ENCODE results near the gene MAPK8IP2. TPM values are rescaled to one million over a fixed set of nuclear protein-coding genes. Genes with fewer than 3 reads are reported as not detected.

The MAPK8IP2 gene
- total and polyA plus RNA-seq, 2 donors = 0.33 to 0.96 TPM

GRCh38 chr22:50626314-50626849 lies 25.8 kb downstream of the MAPK8IP2 start:
- 96% methylated on average over 12 of the region's 12 CpGs for WGBS
- H3K9me3 ChIP-seq (ENCODE audit: control insufficient read depth in 2 of 2, insufficient read depth in 1 of 2, low read length in 1 of 2) = no peaks in the 10 kb centered on the region
- H3K4me1 ChIP-seq (ENCODE audit: control insufficient read depth in 2 of 2, insufficient read depth in 2 of 2, low read length in 2 of 2) = peaks cover 17 to 38% of the 10 kb centered on the region in 2 donors
- H3K27me3 ChIP-seq (ENCODE audit: control insufficient read depth in 2 of 2, insufficient read depth in 1 of 2, low read length in 1 of 2) = no peaks in the 10 kb centered on the region
- H3K27ac ChIP-seq (ENCODE audit: low read depth in 1 of 2, low read length in 1 of 2) = no peak overlapping the region
- DNase-seq (ENCODE audit: low read depth in 6 of 9, low spot score in 9 of 9) = no peak
- no peak overlapping the region for H3K4me3 ChIP-seq (ENCODE audit: low read length in 2 of 2)
- H3K36me3 ChIP-seq (ENCODE audit: control insufficient read depth in 2 of 2, insufficient read depth in 2 of 2, low read length in 1 of 2) = peaks cover 0 to 19% of the 10 kb centered on the region in 2 donors

- WGBS = 94% methylated on average over 42 of the region's 42 CpGs
- peak overlapping the region; percentile 56 to 87 for H3K4me3 ChIP-seq (ENCODE audit: low read length in 2 of 2)
- DNase-seq (ENCODE audit: low read depth in 6 of 9, low spot score in 9 of 9) = no peak
- H3K4me1 ChIP-seq (ENCODE audit: control insufficient read depth in 2 of 2, insufficient read depth in 2 of 2, low read length in 2 of 2) = peaks cover 11 to 31% of the 10 kb centered on the region in 2 donors
- H3K27me3 ChIP-seq (ENCODE audit: control insufficient read depth in 2 of 2, insufficient read depth in 1 of 2, low read length in 1 of 2) = no peaks in the 10 kb centered on the region
- H3K36me3 ChIP-seq (ENCODE audit: control insufficient read depth in 2 of 2, insufficient read depth in 2 of 2, low read length in 1 of 2) = peaks cover 0 to 19% of the 10 kb centered on the region in 2 donors
- H3K9me3 ChIP-seq (ENCODE audit: control insufficient read depth in 2 of 2, insufficient read depth in 1 of 2, low read length in 1 of 2) = no peaks in the 10 kb centered on the region
- peak overlapping the region; percentile 53 to 78 for H3K27ac ChIP-seq (ENCODE audit: low read depth in 1 of 2, low read length in 1 of 2)
Observed at GRCh38 chr22:50626850-50627641, 26.5 kb downstream of the MAPK8IP2 start.

GRCh38 chr22:50627642-50628542 lies 27.3 kb downstream of the MAPK8IP2 start, which contains the start of gene ARSA:
TSS of gene ARSA (minus strand) at chr22:50628152. CDS start at chr22:50627779, 373 bp downstream.
- peaks cover 6 to 23% of the 10 kb centered on the region in 2 donors for H3K4me1 ChIP-seq (ENCODE audit: control insufficient read depth in 2 of 2, insufficient read depth in 2 of 2, low read length in 2 of 2)
- peak within 1 kb of the TSS; percentile 78 to 86 for H3K27ac ChIP-seq (ENCODE audit: low read depth in 1 of 2, low read length in 1 of 2)
- no peaks in the 10 kb centered on the region for H3K27me3 ChIP-seq (ENCODE audit: control insufficient read depth in 2 of 2, insufficient read depth in 1 of 2, low read length in 1 of 2)
- H3K36me3 ChIP-seq (ENCODE audit: control insufficient read depth in 2 of 2, insufficient read depth in 2 of 2, low read length in 1 of 2) = peaks cover 0 to 19% of the 10 kb centered on the region in 2 donors
- H3K4me3 ChIP-seq (ENCODE audit: low read length in 2 of 2) = peak within 1 kb of the TSS; percentile 56 to 87
- 17% methylated on average over 84 of the region's 88 CpGs for WGBS
- no peaks in the 10 kb centered on the region for H3K9me3 ChIP-seq (ENCODE audit: control insufficient read depth in 2 of 2, insufficient read depth in 1 of 2, low read length in 1 of 2)
- peak; percentile 37 to 84 (median 62) for DNase-seq (ENCODE audit: low read depth in 6 of 9, low spot score in 9 of 9)

GRCh38 chr22:50628543-50629134 lies 28.0 kb downstream of the MAPK8IP2 start:
- Histone ChIP-seq H3K9me3 (ENCODE audit: control insufficient read depth in 2 of 2, insufficient read depth in 1 of 2, low read length in 1 of 2) (no peaks in the 10 kb centered on the region), H3K4me1 (ENCODE audit: control insufficient read depth in 2 of 2, insufficient read depth in 2 of 2, low read length in 2 of 2) (peaks cover 6 to 17% of the 10 kb centered on the region in 2 donors), H3K36me3 (ENCODE audit: control insufficient read depth in 2 of 2, insufficient read depth in 2 of 2, low read length in 1 of 2) (peaks cover 0 to 19% of the 10 kb centered on the region in 2 donors), H3K27ac (ENCODE audit: low read depth in 1 of 2, low read length in 1 of 2) (peak overlapping the region; percentile 59 to 86), H3K27me3 (ENCODE audit: control insufficient read depth in 2 of 2, insufficient read depth in 1 of 2, low read length in 1 of 2) (no peaks in the 10 kb centered on the region), H3K4me3 (ENCODE audit: low read length in 2 of 2) (peak overlapping the region; percentile 56 to 87)
- WGBS = 39% methylated on average over 16 of the region's 16 CpGs
- DNase-seq (ENCODE audit: low read depth in 6 of 9, low spot score in 9 of 9) = no peak

- no peaks in the 10 kb centered on the region for H3K27me3 ChIP-seq (ENCODE audit: control insufficient read depth in 2 of 2, insufficient read depth in 1 of 2, low read length in 1 of 2)
- H3K9me3 ChIP-seq (ENCODE audit: control insufficient read depth in 2 of 2, insufficient read depth in 1 of 2, low read length in 1 of 2) = no peaks in the 10 kb centered on the region
- H3K4me1 ChIP-seq (ENCODE audit: control insufficient read depth in 2 of 2, insufficient read depth in 2 of 2, low read length in 2 of 2) = peaks cover 6 to 17% of the 10 kb centered on the region in 2 donors
- WGBS = 96% methylated on average over 5 of the region's 5 CpGs
- no peak overlapping the region for H3K4me3 ChIP-seq (ENCODE audit: low read length in 2 of 2)
- DNase-seq (ENCODE audit: low read depth in 6 of 9, low spot score in 9 of 9) = no peak
- peaks cover 0 to 14% of the 10 kb centered on the region in 2 donors for H3K36me3 ChIP-seq (ENCODE audit: control insufficient read depth in 2 of 2, insufficient read depth in 2 of 2, low read length in 1 of 2)
- no peak overlapping the region for H3K27ac ChIP-seq (ENCODE audit: low read depth in 1 of 2, low read length in 1 of 2)
Observed at GRCh38 chr22:50630376-50630775, 29.8 kb downstream of the MAPK8IP2 start.

GRCh38 chr22:50633086-50633485 lies 32.5 kb downstream of the MAPK8IP2 start:
- Histone ChIP-seq H3K27me3 (ENCODE audit: control insufficient read depth in 2 of 2, insufficient read depth in 1 of 2, low read length in 1 of 2) (no peaks in the 10 kb centered on the region), H3K4me3 (ENCODE audit: low read length in 2 of 2) (no peak overlapping the region), H3K36me3 (ENCODE audit: control insufficient read depth in 2 of 2, insufficient read depth in 2 of 2, low read length in 1 of 2) (no peaks in the 10 kb centered on the region), H3K4me1 (ENCODE audit: control insufficient read depth in 2 of 2, insufficient read depth in 2 of 2, low read length in 2 of 2) (peaks cover 6 to 9% of the 10 kb centered on the region in 2 donors), H3K9me3 (ENCODE audit: control insufficient read depth in 2 of 2, insufficient read depth in 1 of 2, low read length in 1 of 2) (no peaks in the 10 kb centered on the region), H3K27ac (ENCODE audit: low read depth in 1 of 2, low read length in 1 of 2) (no peak overlapping the region)
- no peak for DNase-seq (ENCODE audit: low read depth in 6 of 9, low spot score in 9 of 9)
- WGBS = 97% methylated on average over 5 of the region's 5 CpGs

GRCh38 chr22:50633771-50634170 lies 33.2 kb downstream of the MAPK8IP2 start:
- no peak for DNase-seq (ENCODE audit: low read depth in 6 of 9, low spot score in 9 of 9)
- Histone ChIP-seq H3K9me3 (ENCODE audit: control insufficient read depth in 2 of 2, insufficient read depth in 1 of 2, low read length in 1 of 2) (no peaks in the 10 kb centered on the region), H3K27me3 (ENCODE audit: control insufficient read depth in 2 of 2, insufficient read depth in 1 of 2, low read length in 1 of 2) (no peaks in the 10 kb centered on the region), H3K36me3 (ENCODE audit: control insufficient read depth in 2 of 2, insufficient read depth in 2 of 2, low read length in 1 of 2) (no peaks in the 10 kb centered on the region), H3K4me1 (ENCODE audit: control insufficient read depth in 2 of 2, insufficient read depth in 2 of 2, low read length in 2 of 2) (peaks cover 3% of the 10 kb centered on the region in 2 donors), H3K27ac (ENCODE audit: low read depth in 1 of 2, low read length in 1 of 2) (no peak overlapping the region), H3K4me3 (ENCODE audit: low read length in 2 of 2) (no peak overlapping the region)
- WGBS = 94% methylated on average over 11 of the region's 11 CpGs

GRCh38 chr22:50635591-50635990 lies 35.0 kb downstream of the MAPK8IP2 start:
- Histone ChIP-seq H3K4me1 (ENCODE audit: control insufficient read depth in 2 of 2, insufficient read depth in 2 of 2, low read length in 2 of 2) (no peaks in the 10 kb centered on the region), H3K27ac (ENCODE audit: low read depth in 1 of 2, low read length in 1 of 2) (no peak overlapping the region), H3K9me3 (ENCODE audit: control insufficient read depth in 2 of 2, insufficient read depth in 1 of 2, low read length in 1 of 2) (no peaks in the 10 kb centered on the region), H3K4me3 (ENCODE audit: low read length in 2 of 2) (no peak overlapping the region), H3K27me3 (ENCODE audit: control insufficient read depth in 2 of 2, insufficient read depth in 1 of 2, low read length in 1 of 2) (no peaks in the 10 kb centered on the region), H3K36me3 (ENCODE audit: control insufficient read depth in 2 of 2, insufficient read depth in 2 of 2, low read length in 1 of 2) (no peaks in the 10 kb centered on the region)
- WGBS = 97% methylated on average over 11 of the region's 11 CpGs
- DNase-seq (ENCODE audit: low read depth in 6 of 9, low spot score in 9 of 9) = no peak
